NCI-H460 (cell line): Measurements from ENCODE around the gene YIPF5. TPM values are rescaled to one million over a fixed set of nuclear protein-coding genes. Genes with fewer than 3 reads are reported as not detected.

Experiments used
- DNase-seq: peaks from one replicate; pipeline ENCODE4 v3.0.0-alpha.2; 2016; ENCODE audit warnings: low read depth; ENCODE audit errors: extremely low read depth
- small RNA-seq, 2 experiments: library from RNA; depleted of rRNA; stranded (forward); fragments of <200 nt; gene quantifications; one replicate each; pipeline ENCODE3, GENCODE V24; 2014
- total RNA-seq: library from RNA; depleted of rRNA; stranded (reverse); fragments of >200 nt; shearing (Covaris generic); gene quantifications from 2 replicates; pipeline ENCODE4 v1.2.3, GENCODE V29; 2014; rRNA removed

Gene YIPF5
- total RNA-seq, 1 experiment from 2014 or later: 46.3 TPM

DNA sequence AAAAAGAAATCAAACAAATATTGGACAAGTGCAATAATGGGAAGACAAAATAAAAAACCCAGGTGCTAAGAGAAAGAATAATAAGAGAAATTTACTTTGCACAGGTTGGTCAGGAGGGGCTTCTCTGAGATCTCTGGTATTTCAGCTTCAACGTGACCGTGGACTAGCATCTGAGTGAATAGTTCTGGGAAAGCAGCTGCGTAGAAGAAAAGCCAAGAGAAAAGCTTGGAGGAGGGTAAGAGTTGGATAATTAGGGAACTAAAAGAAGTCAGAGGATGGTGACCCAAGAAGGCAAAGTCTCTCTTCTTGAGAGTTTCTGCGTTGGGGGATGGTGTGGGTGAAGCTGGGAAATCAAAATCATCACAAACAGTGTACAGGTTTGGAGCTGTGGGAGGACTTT lies 41.6 kb downstream of the YIPF5 start:
- no peak for DNase-seq

DNA sequence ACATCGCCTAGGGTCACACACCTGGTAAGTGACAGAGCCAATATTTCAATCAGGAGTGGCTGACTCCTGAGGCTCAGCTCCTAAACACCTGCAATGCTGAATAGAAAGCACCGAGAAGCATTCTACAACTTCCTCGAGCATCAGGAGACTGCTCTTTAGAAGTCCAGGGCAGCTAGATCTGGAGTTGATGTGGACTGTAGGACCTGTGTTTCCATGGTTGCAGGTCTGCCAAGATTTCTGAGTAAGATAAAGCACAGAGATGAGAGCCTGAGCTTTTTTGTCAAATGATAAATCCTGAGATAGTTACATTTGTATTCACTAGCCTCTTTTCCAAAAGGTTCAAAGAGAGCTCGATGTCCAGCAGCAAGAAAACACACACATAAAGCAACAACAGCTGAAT lies 43.8 kb downstream of the YIPF5 start:
- DNase-seq: no peak

DNA sequence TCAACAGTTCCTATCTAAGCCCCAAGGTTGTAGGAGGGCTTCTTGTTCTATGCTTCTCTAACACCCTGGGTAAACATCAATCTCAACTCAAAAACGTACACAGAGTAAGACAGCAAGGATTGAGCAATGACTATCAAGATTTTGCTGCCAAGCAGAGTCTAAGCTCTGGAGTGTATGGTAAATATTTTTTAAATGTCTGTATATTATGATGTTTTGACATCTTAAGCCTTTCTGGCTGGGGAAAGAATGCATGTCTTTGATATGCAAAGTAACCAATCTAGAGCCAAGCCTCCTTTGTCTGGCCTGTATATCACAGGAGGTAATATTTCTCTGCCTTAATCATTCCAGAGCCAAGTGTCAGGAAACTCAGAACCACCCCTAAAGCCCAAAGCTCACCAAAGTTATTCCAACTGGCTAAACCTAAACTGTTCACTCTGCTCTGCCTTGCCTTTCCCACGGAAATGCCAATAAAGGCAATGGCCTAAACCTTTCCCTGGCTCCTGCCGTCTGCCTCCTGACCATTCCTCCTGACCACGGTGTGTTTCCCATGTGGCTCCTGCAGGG lies 45.2 kb downstream of the YIPF5 start:
- DNase-seq: no peak

DNA sequence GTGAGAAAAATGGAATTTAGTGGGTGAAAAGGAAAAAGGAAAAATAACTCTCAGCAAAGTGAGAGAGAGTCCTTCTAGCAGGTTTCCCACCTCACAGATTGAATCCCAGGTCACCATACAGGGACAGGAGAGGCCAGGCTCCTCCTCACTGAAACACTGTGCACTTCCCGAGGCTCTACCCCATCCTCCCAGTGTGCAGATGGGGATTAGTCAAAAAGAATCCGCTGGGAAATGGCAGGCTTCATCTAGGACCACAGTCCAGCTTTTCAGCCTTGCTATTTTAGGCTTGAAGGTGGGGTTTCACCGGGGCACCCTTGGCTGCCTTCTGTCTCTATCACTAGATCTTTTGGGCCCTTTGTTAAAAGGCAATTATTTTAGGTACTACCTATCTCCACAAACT lies 47.8 kb downstream of the YIPF5 start:
- DNase-seq: no peak

DNA sequence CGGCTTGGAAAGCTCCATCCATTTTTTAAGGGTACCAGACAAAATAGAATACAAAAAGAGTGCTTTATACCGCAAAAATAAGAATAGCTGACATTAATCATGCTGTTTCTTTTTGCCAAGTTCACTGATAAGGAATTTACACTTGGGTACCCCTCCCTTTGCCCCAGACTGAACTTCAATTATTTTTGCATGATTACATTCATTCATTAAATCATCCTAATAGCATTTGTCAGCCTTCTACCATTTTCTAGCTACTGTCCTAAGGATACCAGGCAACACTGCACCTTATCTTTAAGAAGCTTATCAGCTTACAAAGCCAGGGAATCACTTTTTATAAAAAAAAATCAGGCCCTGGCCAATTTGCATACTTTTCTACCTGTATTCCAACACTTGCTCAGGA lies 48.4 kb downstream of the YIPF5 start:
- no peak for DNase-seq

DNA sequence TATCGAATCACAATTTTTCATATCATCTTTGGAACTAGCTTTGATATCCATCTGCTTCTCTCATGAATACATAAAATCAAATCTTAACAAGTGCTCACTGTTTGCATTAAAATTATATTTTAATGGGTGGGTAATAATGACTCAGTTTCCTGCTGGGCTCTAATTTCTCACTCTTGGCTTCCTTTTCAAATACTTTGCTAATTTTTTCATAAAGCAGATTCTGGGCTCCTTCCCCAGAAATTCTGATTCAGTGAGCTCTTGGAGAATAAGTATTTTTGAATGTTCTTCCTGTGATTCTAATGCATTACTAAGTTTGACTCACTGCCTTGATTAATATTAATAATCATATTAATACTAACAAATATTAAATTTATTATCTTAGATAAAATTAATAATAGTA lies 48.9 kb downstream of the YIPF5 start:
- no peak for DNase-seq

DNA sequence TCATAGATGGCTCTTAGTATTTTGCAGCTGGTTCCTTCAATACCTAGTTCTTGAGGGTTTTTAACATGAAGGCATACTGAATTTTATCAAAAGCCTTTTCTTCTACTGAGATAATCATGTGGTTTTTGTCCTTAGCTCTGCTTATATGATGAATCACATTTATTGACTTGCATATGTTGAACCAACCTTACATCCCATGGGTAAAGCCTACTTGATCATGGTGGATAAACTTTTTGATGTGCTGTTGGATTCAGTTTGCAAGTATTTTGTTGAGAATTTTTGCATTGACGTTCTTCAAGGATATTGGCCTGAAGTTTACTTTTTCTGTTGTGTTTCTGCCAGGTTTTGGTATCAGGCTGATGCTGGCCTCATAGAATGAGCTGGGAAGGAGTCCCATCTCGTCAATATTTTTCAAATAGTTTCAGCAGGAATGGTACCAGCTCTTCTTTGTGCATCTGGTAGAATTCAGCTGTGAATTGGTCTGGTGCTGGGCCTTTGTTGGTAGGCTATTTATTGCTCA lies 49.7 kb downstream of the YIPF5 start:
- no peak for DNase-seq

DNA sequence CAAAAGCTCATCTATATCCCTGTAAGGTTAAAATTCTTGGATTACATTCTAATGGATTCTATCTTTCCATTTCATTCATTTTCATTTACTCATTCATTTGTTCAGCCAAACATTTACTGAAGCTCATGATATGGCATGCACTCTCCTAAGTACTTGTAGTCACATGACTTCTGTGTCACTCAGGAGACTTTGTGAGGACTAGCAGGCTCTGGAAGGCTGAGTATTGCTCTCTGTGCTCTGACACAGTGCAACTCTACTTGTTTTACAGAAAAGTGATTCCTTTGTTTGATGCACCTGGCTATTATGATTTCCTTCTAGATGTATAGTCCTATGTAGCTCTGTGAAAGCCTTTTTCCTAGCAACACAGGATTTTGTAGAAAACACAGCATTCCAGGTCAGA lies 53.0 kb downstream of the YIPF5 start:
- DNase-seq: no peak

DNA sequence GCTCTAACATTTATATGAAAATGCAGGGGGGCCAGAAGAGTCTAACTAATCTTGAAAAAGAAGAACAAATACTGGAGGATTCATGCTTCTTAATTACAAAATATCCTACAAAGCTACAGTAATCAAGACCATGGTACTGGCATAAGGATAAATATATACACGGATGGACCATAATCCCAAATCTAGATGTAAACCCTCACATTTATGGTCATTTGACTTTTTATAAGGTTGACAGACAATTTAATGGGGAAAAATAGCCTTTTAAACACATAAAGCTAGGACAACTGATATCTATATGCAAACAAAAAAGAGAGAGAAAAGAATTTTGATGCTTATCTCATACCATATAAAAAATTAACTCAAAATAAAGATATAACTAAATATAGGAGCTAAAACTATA lies 55.9 kb downstream of the YIPF5 start:
- DNase-seq: no peak

Small RNA genes within 50 kb of the gene (small RNA-seq; reads per million reads assigned to genes)
- 0 reads per million in 2 experiments for gene RN7SL87P

Other genes with a start within 250 kb of the YIPF5 start
- 2.0 and 2.8 TPM in 2 replicates for gene KCTD16, start 214 bp upstream of the YIPF5 start, total RNA-seq